Upper lobe of left lung (tissue), 6 donors: Measurements from ENCODE around the gene ILF3. TPM values are rescaled to one million over a fixed set of nuclear protein-coding genes. Genes with fewer than 3 reads are reported as not detected.

Experiments used
- ATAC-seq, 2 donors: fragments of 200-7000 bp; cut with Tn5 transposase; one replicate each; pipeline ENCODE4 v1.9.1; 2022; ENCODE audit warnings: mild to moderate bottlenecking in 2 of 2, moderate library complexity in 2 of 2; ENCODE audit not compliant: low FRiP score in 2 of 2
- DNase-seq, 2 donors: peaks; one replicate each; pipeline ENCODE4 v3.0.0-alpha.2; 2019 to 2020
- H3K27ac ChIP-seq, 4 donors: fragments of 200-600 bp; sonication (generic); one replicate each; pipeline ENCODE4 v1.5.1; 2016 to 2019
- H3K27me3 ChIP-seq, 4 donors: fragments of 200-600 bp; sonication (generic); one replicate each; pipeline ENCODE4 v1.5.1; 2017 to 2019
- H3K36me3 ChIP-seq, 4 donors: fragments of 200-600 bp; sonication (generic); one replicate each; pipeline ENCODE4 v1.5.1; 2016 to 2019
- H3K4me1 ChIP-seq, 4 donors: fragments of 200-600 bp; sonication (generic); one replicate each; pipeline ENCODE4 v1.5.1; 2018 to 2019
- H3K4me3 ChIP-seq, 4 donors: fragments of 200-600 bp; sonication (generic); one replicate each; pipeline ENCODE4 v1.5.1; 2017 to 2019; ENCODE audit warnings: mild to moderate bottlenecking in 2 of 4, moderate library complexity in 1 of 4
- H3K9me3 ChIP-seq, 4 donors: fragments of 200-600 bp; sonication (generic); one replicate each; pipeline ENCODE4 v1.5.1; 2018 to 2019
- EP300 ChIP-seq, 4 donors: sonication (generic); formaldehyde crosslinking; IDR thresholded peaks; one replicate each; pipeline ENCODE4 v1.5.1; 2017; ENCODE audit warnings: antibody characterized with exemption in 4 of 4, control low read depth in 2 of 4
- POLR2A ChIP-seq, 4 donors: fragments of 450-650 bp; IDR thresholded peaks; one replicate each; pipeline ENCODE4 v1.5.1; 2016 to 2017; ENCODE audit warnings: antibody characterized with exemption in 4 of 4, mild to moderate bottlenecking in 2 of 4
- POLR2AphosphoS5 ChIP-seq, 2 donors: sonication (generic); formaldehyde crosslinking; IDR thresholded peaks; one replicate each; pipeline ENCODE4 v1.5.1; 2017; ENCODE audit warnings: antibody characterized with exemption in 2 of 2
- WGBS, 2 donors: methylation state at CpG; one replicate each; pipeline ENCODE4 v1.1.5; 2017 to 2018; 5-methylcytosine and 5-hydroxymethylcytosine counted together
- total RNA-seq, 6 donors: library from RNA; depleted of rRNA in 4 of 6; stranded (reverse); fragments of >200 nt in 4 of 6; gene quantifications; one replicate each; pipeline versions ENCODE4 v1.1.0 to v1.2.1, GENCODE V29; 2016 to 2021
- TF ChIP-seq, protein P1 (sequence below), 6 experiments: fragments of 450-650 bp in 4 of 6; fragments of 200-600 bp in 2 of 6; sonication (generic) in 2 of 6; IDR thresholded peaks; one replicate each; pipeline ENCODE4 v1.5.1; 2016 to 2019; ENCODE audit warnings: antibody characterized with exemption in 6 of 6
- donor health status: DM: no; HTN: no; CAD: no; lungs with moderate emphysema.
- donor health status: DM: no; HTN: yes; CAD: no; lungs with severe emphysema.

ILF3 gene
- total RNA-seq, result 100 to 1,000 TPM; 121 to 193 (median 169) TPM

DNA sequence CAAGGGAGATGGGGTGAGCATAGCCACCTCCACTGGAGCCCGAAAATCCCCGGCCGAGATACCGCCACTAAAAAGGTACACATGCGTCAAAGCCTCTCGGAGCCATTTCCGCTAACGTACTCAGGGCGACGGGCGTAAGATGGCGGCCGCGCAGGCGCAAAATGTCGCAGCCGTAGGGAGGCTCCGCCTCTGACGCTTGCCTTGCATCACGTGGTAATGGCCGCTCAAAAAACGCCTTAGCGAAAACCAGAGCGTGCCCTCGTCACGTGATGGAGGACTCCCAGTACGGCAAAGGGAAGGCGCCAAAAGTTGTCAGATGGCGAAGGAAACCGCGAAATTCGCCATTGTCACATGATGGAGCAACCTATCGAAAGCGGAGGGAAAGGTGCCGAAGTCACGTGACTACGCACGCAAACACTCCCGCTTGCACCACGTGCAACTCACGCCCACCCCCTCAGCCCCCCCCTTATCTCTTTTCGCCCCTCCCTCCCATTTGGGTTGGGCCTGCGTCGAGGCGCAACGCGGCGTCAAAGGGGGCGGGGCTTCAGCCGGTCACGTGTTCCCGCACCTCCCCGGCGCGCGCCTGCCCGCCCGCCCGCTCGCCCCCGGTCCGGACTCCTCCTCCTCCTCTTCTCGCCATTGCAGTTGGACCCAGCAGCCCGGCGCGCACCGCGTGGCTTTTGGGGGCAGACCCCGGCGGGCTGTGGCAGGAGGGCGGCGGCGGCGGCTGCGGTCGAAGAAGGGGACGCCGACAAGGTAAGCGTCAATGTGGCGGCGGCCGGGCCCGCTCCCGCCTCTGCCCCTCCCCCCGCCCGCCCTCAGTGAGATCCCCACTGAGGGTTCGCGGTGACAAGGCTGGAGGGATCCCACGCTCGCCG, at the start of gene ILF3:
TSS of gene ILF3 (plus strand) at position 615 of the 878 bp plus-strand sequence. CDS start 16,260 bp downstream, outside the sequence.
- 0% methylated on average over 42 to 83 of the region's 91 CpGs for WGBS, 2 donors
- H3K4me1 ChIP-seq, result peaks cover 34 to 59% (median 44%) of the 10 kb centered on the region in 4 donors
- DNase-seq (peak; percentile 99 to 100), ATAC-seq (peak; percentile 96 to 98)
- TF ChIP-seq EP300 (IDR thresholded peaks at IDR 0.05) (peak in 1 of 4 donors; percentile 87), POLR2AphosphoS5 (IDR thresholded peaks at IDR 0.05) (peak; percentile 97 to 99), POLR2A (IDR thresholded peaks at IDR 0.05) (peak; percentile 69 to 98 (median 95))
- TF ChIP-seq, protein P1, sequence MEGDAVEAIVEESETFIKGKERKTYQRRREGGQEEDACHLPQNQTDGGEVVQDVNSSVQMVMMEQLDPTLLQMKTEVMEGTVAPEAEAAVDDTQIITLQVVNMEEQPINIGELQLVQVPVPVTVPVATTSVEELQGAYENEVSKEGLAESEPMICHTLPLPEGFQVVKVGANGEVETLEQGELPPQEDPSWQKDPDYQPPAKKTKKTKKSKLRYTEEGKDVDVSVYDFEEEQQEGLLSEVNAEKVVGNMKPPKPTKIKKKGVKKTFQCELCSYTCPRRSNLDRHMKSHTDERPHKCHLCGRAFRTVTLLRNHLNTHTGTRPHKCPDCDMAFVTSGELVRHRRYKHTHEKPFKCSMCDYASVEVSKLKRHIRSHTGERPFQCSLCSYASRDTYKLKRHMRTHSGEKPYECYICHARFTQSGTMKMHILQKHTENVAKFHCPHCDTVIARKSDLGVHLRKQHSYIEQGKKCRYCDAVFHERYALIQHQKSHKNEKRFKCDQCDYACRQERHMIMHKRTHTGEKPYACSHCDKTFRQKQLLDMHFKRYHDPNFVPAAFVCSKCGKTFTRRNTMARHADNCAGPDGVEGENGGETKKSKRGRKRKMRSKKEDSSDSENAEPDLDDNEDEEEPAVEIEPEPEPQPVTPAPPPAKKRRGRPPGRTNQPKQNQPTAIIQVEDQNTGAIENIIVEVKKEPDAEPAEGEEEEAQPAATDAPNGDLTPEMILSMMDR (IDR thresholded peaks at IDR 0.05), result peak in 4 of 6 experiments; percentile 28 to 37 (median 31)
- no peaks in the 10 kb centered on the region for H3K27me3 ChIP-seq
- peak within 1 kb of the TSS; percentile 85 to 100 (median 94) for H3K4me3 ChIP-seq
- peaks cover 0 to 6% (median 3%) of the 10 kb centered on the region in 4 donors for H3K36me3 ChIP-seq
- H3K27ac ChIP-seq, result peak within 1 kb of the TSS; percentile 94 to 99 (median 98)
- no peaks in the 10 kb centered on the region for H3K9me3 ChIP-seq

- H3K4me1 ChIP-seq, result peaks cover 32 to 46% (median 43%) of the 10 kb centered on the region in 4 donors
- DNase-seq (peak in 1 of 2 donors; percentile 54), ATAC-seq (peak in 1 of 2 donors; percentile 34)
- no peaks in the 10 kb centered on the region for H3K27me3 ChIP-seq
- no peaks in the 10 kb centered on the region for H3K36me3 ChIP-seq
- peak overlapping the region; percentile 90 to 98 (median 95) for H3K27ac ChIP-seq
- TF ChIP-seq, protein P1 (IDR thresholded peaks at IDR 0.05), result no peak
- TF ChIP-seq EP300 (IDR thresholded peaks at IDR 0.05), result no peak
- TF ChIP-seq POLR2AphosphoS5 (IDR thresholded peaks at IDR 0.05), result peak; percentile 54 to 61
- H3K9me3 ChIP-seq, result no peaks in the 10 kb centered on the region
- H3K4me3 ChIP-seq, result peak overlapping the region in 3 of 4 donors; percentile 72 to 99 (median 99)
- 45 to 48% methylated on average over 6 to 9 of the region's 9 CpGs for WGBS, 2 donors
Observed at GRCh38 chr19:10604460-10604980, 49.6 kb upstream of the ILF3 start.

- Histone ChIP-seq H3K4me1 (peaks cover 38 to 63% (median 57%) of the 10 kb centered on the region in 4 donors), H3K27me3 (no peaks in the 10 kb centered on the region), H3K36me3 (no peaks in the 10 kb centered on the region), H3K4me3 (no peak overlapping the region), H3K27ac (peak overlapping the region; percentile 68 to 88 (median 74)), H3K9me3 (no peaks in the 10 kb centered on the region)
- ATAC-seq (no peak), DNase-seq (no peak)
- no peak for TF ChIP-seq POLR2A (IDR thresholded peaks at IDR 0.05)
- TF ChIP-seq, protein P1 (IDR thresholded peaks at IDR 0.05), result no peak
- TF ChIP-seq POLR2AphosphoS5 (IDR thresholded peaks at IDR 0.05), result no peak
- no peak for TF ChIP-seq EP300 (IDR thresholded peaks at IDR 0.05)
- WGBS, 2 donors, result 83 to 84% methylated on average over 5 of the region's 5 CpGs
Observed at GRCh38 chr19:10611907-10612306, 42.2 kb upstream of the ILF3 start.

DNA sequence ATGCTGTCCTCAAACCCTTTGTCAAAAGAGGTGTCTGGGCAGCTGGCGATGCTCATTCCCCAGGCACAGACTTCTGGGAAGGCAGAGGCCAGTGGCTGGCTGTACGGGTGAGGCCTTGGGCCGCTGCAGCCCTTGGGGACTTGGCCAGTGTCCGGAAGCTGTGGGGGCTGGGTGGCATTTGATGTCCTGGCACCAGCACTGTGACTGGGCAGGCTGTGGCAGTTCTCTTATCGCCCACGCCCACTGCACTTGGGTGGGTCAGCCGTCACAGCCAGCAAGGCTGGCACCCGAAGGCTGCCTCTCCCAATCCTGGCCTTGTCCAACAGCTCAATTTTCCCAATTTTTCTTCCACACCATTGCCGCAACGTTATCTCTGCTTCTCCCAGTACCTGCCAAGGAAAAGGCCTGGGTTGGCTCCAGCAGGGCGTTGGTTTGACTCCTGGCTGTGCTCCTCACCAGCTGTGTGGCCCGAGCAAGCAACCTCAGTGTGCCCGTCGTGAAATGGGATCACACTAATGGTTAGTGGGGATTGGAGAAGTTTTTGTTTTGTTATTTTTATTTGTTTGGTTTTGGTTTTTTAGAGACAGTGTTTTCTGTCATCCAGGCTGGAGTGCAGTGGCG, 41.5 kb upstream of the ILF3 start:
- H3K9me3 ChIP-seq, result no peaks in the 10 kb centered on the region
- H3K27ac ChIP-seq, result peak overlapping the region; percentile 68 to 88 (median 74)
- 28 to 46% methylated on average over 14 to 15 of the region's 15 CpGs for WGBS, 2 donors
- peak; percentile 68 to 93 for ATAC-seq
- peak overlapping the region in 1 of 4 donors; percentile 10 for H3K4me3 ChIP-seq
- H3K36me3 ChIP-seq, result no peaks in the 10 kb centered on the region
- H3K4me1 ChIP-seq, result peaks cover 45 to 69% (median 58%) of the 10 kb centered on the region in 4 donors
- no peaks in the 10 kb centered on the region for H3K27me3 ChIP-seq
- TF ChIP-seq POLR2AphosphoS5 (IDR thresholded peaks at IDR 0.05) (peak; percentile 75 to 84), POLR2A (IDR thresholded peaks at IDR 0.05) (peak in 1 of 4 donors; percentile 34), EP300 (IDR thresholded peaks at IDR 0.05) (peak in 1 of 4 donors; percentile 82)
- TF ChIP-seq, protein P1 (IDR thresholded peaks at IDR 0.05), result no peak
- peak; percentile 85 to 90 for DNase-seq
